Measurements from ENCODE around the gene KCNJ5.

DNA sequence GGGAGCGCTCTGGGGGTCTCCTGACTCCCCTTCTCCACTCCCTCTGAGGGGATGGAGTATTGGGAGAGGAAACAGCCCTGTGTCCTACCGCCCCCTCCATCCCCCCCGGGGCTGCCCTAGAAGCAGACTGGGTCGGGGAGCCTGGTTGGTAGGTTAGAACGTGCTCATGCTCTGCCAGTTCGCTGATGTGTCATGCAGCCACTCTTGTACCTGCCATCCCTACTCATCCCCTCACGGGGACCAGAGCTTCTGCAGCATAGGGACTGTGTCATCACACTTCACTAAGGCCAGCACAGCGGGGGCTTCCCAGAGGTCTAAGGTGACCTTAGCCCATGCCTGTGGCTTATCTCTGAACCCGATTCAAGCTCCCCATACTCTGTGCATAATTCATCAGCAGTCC lies 28.8 kb upstream of the KCNJ5 start:
- TF ChIP-seq CTCF (optimal IDR thresholded peaks at IDR 0.05 in 1 of 3, IDR thresholded peaks at IDR 0.05 in 1 of 3, conservative IDR thresholded peaks at IDR 0.05 in 1 of 3; ENCODE audit: extremely low read depth in 1 of 3, insufficient read depth in 2 of 3, low read length in 3 of 3), result no peak
- no peak for TF ChIP-seq EZH2 (IDR thresholded peaks at IDR 0.05; ENCODE audit: low read length)
